Parathyroid adenoma (tissue), 2 donors: ENCODE data around the gene COL5A3.

Experiments used
- H2AFZ ChIP-seq: fragments of 300-600 bp; sonication (generic); one replicate; pipeline ENCODE4 v1.7.0; 2017; ENCODE audit warnings: antibody characterized with exemption, mild to moderate bottlenecking
- H3K27ac ChIP-seq: fragments of 300-600 bp; sonication (generic); one replicate; pipeline ENCODE4 v1.7.0; 2017
- H3K27me3 ChIP-seq: fragments of 300-600 bp; sonication (generic); one replicate; pipeline ENCODE4 v1.7.0; 2017; ENCODE audit warnings: low read length; ENCODE audit not compliant: control insufficient read depth, insufficient read depth
- H3K36me3 ChIP-seq: fragments of 300-600 bp; sonication (generic); one replicate; pipeline ENCODE4 v1.7.0; 2017; ENCODE audit warnings: low read length; ENCODE audit not compliant: control insufficient read depth, insufficient read depth
- H3K4me1 ChIP-seq: fragments of 300-600 bp; sonication (generic); one replicate; pipeline ENCODE4 v1.7.0; 2017; ENCODE audit warnings: control low read depth
- H3K4me2 ChIP-seq: fragments of 300-600 bp; sonication (generic); one replicate; pipeline ENCODE4 v1.7.0; 2017; ENCODE audit warnings: low read length
- H3K4me3 ChIP-seq: fragments of 300-600 bp; sonication (generic); one replicate; pipeline ENCODE4 v1.7.0; 2017; ENCODE audit warnings: low read depth, low read length
- H3K79me2 ChIP-seq: fragments of 300-600 bp; sonication (generic); one replicate; pipeline ENCODE4 v1.7.0; 2017; ENCODE audit warnings: control low read depth
- H3K9ac ChIP-seq: fragments of 300-600 bp; sonication (generic); one replicate; pipeline ENCODE4 v1.7.0; 2017; ENCODE audit warnings: mild to moderate bottlenecking
- H3K9me3 ChIP-seq: fragments of 300-600 bp; sonication (generic); one replicate; pipeline ENCODE4 v1.7.0; 2017; ENCODE audit warnings: low read length; ENCODE audit not compliant: control insufficient read depth
- TF ChIP-seq, protein P1 (sequence below): fragments of 300-600 bp; sonication (generic); IDR thresholded peaks from one replicate; pipeline ENCODE4 v1.7.0; 2017; ENCODE audit warnings: antibody characterized with exemption, mild to moderate bottlenecking
- donor health status: primary hyperparathyroidism.

Gene COL5A3

GRCh38 chr19:9943744-9944143 is 66.6 kb downstream of the COL5A3 start:
- Histone ChIP-seq H3K27me3 (no peaks in the 10 kb centered on the region), H3K4me3 (no peak overlapping the region), H3K4me2 (no peak overlapping the region), H3K9me3 (no peaks in the 10 kb centered on the region), H3K9ac (no peak overlapping the region), H2AFZ (no peak overlapping the region), H3K36me3 (no peaks in the 10 kb centered on the region), H3K27ac (no peak overlapping the region), H3K4me1 (no peaks in the 10 kb centered on the region), H3K79me2 (no peaks in the 10 kb centered on the region)
- TF ChIP-seq, protein P1, sequence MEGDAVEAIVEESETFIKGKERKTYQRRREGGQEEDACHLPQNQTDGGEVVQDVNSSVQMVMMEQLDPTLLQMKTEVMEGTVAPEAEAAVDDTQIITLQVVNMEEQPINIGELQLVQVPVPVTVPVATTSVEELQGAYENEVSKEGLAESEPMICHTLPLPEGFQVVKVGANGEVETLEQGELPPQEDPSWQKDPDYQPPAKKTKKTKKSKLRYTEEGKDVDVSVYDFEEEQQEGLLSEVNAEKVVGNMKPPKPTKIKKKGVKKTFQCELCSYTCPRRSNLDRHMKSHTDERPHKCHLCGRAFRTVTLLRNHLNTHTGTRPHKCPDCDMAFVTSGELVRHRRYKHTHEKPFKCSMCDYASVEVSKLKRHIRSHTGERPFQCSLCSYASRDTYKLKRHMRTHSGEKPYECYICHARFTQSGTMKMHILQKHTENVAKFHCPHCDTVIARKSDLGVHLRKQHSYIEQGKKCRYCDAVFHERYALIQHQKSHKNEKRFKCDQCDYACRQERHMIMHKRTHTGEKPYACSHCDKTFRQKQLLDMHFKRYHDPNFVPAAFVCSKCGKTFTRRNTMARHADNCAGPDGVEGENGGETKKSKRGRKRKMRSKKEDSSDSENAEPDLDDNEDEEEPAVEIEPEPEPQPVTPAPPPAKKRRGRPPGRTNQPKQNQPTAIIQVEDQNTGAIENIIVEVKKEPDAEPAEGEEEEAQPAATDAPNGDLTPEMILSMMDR, result no peak

DNA sequence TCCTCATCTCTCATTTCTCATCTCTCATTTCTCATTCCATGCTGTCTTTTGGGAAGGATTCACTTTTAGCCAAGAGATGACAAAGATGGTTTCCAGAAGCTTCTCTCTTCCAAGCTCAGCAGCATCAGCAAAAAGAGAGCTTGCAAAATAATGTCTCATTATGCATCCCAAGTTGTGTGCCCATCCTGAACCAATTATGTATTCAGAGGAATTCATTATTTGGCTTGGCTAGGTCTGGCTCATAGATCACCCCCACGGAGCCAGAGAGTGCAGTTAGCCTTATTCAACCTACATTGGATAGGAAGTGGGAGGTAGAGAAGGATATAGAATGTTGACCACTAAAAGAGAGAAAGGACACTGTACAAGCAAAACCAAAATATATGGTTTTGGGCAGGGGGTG is 68.6 kb downstream of the COL5A3 start:
- H3K4me3 ChIP-seq, result no peak overlapping the region
- H2AFZ ChIP-seq, result no peak overlapping the region
- H3K4me1 ChIP-seq, result no peaks in the 10 kb centered on the region
- no peaks in the 10 kb centered on the region for H3K79me2 ChIP-seq
- no peaks in the 10 kb centered on the region for H3K9me3 ChIP-seq
- TF ChIP-seq, protein P1, result no peak
- no peak overlapping the region for H3K27ac ChIP-seq
- no peak overlapping the region for H3K4me2 ChIP-seq
- no peaks in the 10 kb centered on the region for H3K36me3 ChIP-seq
- H3K27me3 ChIP-seq, result no peaks in the 10 kb centered on the region
- H3K9ac ChIP-seq, result no peak overlapping the region

DNA sequence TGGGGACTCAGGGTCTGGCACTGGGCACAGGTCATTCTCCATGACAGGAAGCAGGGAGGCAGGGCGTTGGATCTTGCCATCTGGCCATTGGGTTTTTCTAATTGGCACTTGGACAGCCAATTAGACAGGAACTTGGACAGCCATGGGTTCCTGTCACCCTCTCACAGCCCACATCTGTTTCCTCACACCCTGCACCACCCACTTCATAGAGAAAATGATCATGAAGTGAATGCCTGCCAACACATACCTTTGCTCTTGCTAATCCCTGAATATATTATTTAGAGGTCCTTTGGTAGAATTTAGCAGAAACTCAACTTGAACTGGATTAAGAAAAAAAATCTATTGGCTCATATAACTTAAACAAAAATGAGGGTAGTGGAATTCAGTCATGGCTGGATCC is 69.1 kb downstream of the COL5A3 start:
- Histone ChIP-seq H3K27ac (no peak overlapping the region), H3K9me3 (no peaks in the 10 kb centered on the region), H2AFZ (no peak overlapping the region), H3K4me3 (no peak overlapping the region), H3K4me1 (no peaks in the 10 kb centered on the region), H3K36me3 (no peaks in the 10 kb centered on the region), H3K9ac (no peak overlapping the region), H3K79me2 (no peaks in the 10 kb centered on the region), H3K4me2 (no peak overlapping the region), H3K27me3 (no peaks in the 10 kb centered on the region)
- TF ChIP-seq, protein P1, result no peak

- Histone ChIP-seq H3K9ac (no peak overlapping the region), H3K27ac (no peak overlapping the region), H3K4me3 (no peak overlapping the region), H3K27me3 (no peaks in the 10 kb centered on the region), H3K36me3 (no peaks in the 10 kb centered on the region), H3K4me2 (no peak overlapping the region), H3K4me1 (peaks cover under 1% of the 10 kb centered on the region), H3K79me2 (no peaks in the 10 kb centered on the region), H2AFZ (no peak overlapping the region), H3K9me3 (no peaks in the 10 kb centered on the region)
- TF ChIP-seq, protein P1, result no peak
Observed at GRCh38 chr19:9940778-9941177, 69.5 kb downstream of the COL5A3 start.

DNA sequence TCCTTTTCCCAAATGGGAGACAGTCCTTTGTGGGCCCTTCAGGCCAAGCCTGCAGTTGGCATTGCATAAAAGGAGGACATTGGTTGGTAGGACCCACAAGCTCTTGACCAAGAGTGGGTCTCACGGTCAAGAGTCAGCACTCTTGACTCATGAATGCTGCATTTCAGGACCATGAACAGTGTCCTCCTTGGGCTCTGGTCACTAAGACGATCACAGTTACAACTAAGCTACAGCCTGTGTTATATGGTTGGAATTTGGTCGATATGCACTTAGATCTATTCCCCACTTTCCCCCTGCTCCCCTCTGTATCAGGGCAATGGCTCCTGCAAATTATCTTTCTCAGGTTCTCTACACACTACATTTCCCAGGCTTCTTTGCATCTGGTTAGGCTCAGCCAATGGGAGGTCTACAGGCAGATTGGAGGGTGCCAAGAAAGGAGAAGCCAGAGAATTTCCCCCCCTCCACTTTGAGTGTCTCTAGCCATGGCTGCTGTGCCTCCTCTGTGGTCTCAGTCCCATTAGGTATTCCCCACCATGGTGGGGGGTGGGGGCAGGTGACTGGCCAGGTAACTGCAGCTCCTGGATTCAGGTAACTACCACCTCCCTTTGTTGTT is 70.9 kb downstream of the COL5A3 start:
- Histone ChIP-seq H3K4me1 (peaks cover 8% of the 10 kb centered on the region), H3K36me3 (no peaks in the 10 kb centered on the region), H3K9me3 (no peaks in the 10 kb centered on the region), H3K27ac (no peak overlapping the region), H2AFZ (no peak overlapping the region), H3K27me3 (no peaks in the 10 kb centered on the region), H3K4me2 (no peak overlapping the region), H3K9ac (no peak overlapping the region), H3K4me3 (no peak overlapping the region), H3K79me2 (no peaks in the 10 kb centered on the region)
- TF ChIP-seq, protein P1, result no peak
